Stimulated activated CD4-positive, alpha-beta T cell treated with anti-CD3 and anti-CD28 coated beads, TNF-alpha, amount 100 ng/mL, for 24 hours (primary cell): ENCODE results near the gene LLCFC1.

Experiments
- DNase-seq, 3 experiments: peaks; one replicate each; pipeline ENCODE4 v3.0.0-alpha.2; 2020; ENCODE audit warnings: low read depth in 3 of 3

Gene LLCFC1

GRCh38 chr7:142910031-142910433 is 29.3 kb upstream of the LLCFC1 start:
- DNase-seq, result no peak

GRCh38 chr7:142910481-142910880 is 28.8 kb upstream of the LLCFC1 start:
- no peak for DNase-seq

GRCh38 chr7:142913051-142913450 is 26.2 kb upstream of the LLCFC1 start:
- DNase-seq, result no peak

- DNase-seq, result no peak
These were observed 25.7 kb upstream of the LLCFC1 start for GRCh38 chr7:142913566-142913965.

GRCh38 chr7:142914121-142914520 is 25.2 kb upstream of the LLCFC1 start:
- no peak for DNase-seq

GRCh38 chr7:142915315-142915714 is 24.0 kb upstream of the LLCFC1 start:
- no peak for DNase-seq

- no peak for DNase-seq
These were observed 22.8 kb upstream of the LLCFC1 start for GRCh38 chr7:142916508-142916907.

GRCh38 chr7:142917447-142917846 is 21.8 kb upstream of the LLCFC1 start:
- no peak for DNase-seq

GRCh38 chr7:142918901-142919300 is 20.4 kb upstream of the LLCFC1 start:
- no peak for DNase-seq

- DNase-seq, result no peak
These were observed 19.6 kb upstream of the LLCFC1 start for GRCh38 chr7:142919656-142920055.

- DNase-seq, result no peak
These were observed 15.9 kb upstream of the LLCFC1 start for GRCh38 chr7:142923391-142923790.

GRCh38 chr7:142925413-142925812 is 13.9 kb upstream of the LLCFC1 start:
- DNase-seq, result no peak

GRCh38 chr7:142927085-142927745 is 12.1 kb upstream of the LLCFC1 start:
- DNase-seq, result no peak

- DNase-seq, result no peak
These were observed 11.3 kb upstream of the LLCFC1 start for GRCh38 chr7:142927949-142928348.

GRCh38 chr7:142930126-142930730 is 9.1 kb upstream of the LLCFC1 start:
- DNase-seq, result no peak

GRCh38 chr7:142932386-142933091 is 6.7 kb upstream of the LLCFC1 start:
- no peak for DNase-seq

- no peak for DNase-seq
These were observed 6.2 kb upstream of the LLCFC1 start for GRCh38 chr7:142933092-142933475.

GRCh38 chr7:142933624-142934023 is 5.7 kb upstream of the LLCFC1 start, which contains the start of gene TRPV5:
TSS of gene TRPV5 (minus strand) at chr7:142933746. CDS start at chr7:142933459, 287 bp downstream.
- DNase-seq, result no peak

- no peak for DNase-seq
These were observed 5.2 kb upstream of the LLCFC1 start for GRCh38 chr7:142934056-142934455.

GRCh38 chr7:142935941-142936565 is 3.2 kb upstream of the LLCFC1 start:
- DNase-seq, result no peak

- DNase-seq, result no peak
These were observed 673 bp upstream of the LLCFC1 start for GRCh38 chr7:142938611-142939010.

GRCh38 chr7:142940966-142941535 is 1.8 kb downstream of the LLCFC1 start:
- DNase-seq, result no peak
